K562 (cell line): ENCODE results near the gene TNNT3. TPM values are rescaled to one million over a fixed set of nuclear protein-coding genes. Genes with fewer than 3 reads are reported as not detected.

Experiments
- ATAC-seq: fragments of 200-7000 bp; cut with Tn5 transposase; 3 replicates; pipeline ENCODE4 v1.9.1; 2020; ENCODE audit warnings: moderate library complexity
- BruUV-seq: library from RNA; stranded (reverse); fragments of 400-500 nt; replicated peaks from 2 replicates; lab custom pipeline; 2021; lab: Mats Ljungman, UMichigan
- CTCF ChIA-PET: fragments of 300-600 bp; formaldehyde crosslinking; extraction: SDS; loops from one replicate; lab custom pipeline; 2021; ENCODE audit warnings: low intra/inter-chr PET ratio; lab: Yijun Ruan, JAX
- POLR2A ChIA-PET: fragments of 300-600, 350-650 bp; sonication (Branson Sonifier 250); formaldehyde crosslinking; extraction: SDS; loops from one replicate; lab custom pipeline; 2021; ENCODE audit warnings: antibody characterized with exemption, inconsistent platforms; lab: Yijun Ruan, JAX
- DNase-seq, 4 experiments: peaks; one replicate each; pipeline versions ENCODE4 v3.0.0 to v3.0.0-alpha.2; 2011 to 2018; ENCODE audit warnings: low spot score in 3 of 4, mixed read lengths in 3 of 4; ENCODE audit errors: extremely low read depth in 1 of 4
- FAIRE-seq: peaks from 2 replicates; lab custom pipeline; 2011; peaks lifted over from hg19 to GRCh38; lab: Jason Lieb, UNC
- H2AFZ ChIP-seq: 2 replicates; pipeline ENCODE4 v1.6.0; 2011; ENCODE audit warnings: low read depth, low read length, control low read depth, inconsistent platforms
- H3K27ac ChIP-seq: fragments of 200-600 bp; 3 replicates; pipeline ENCODE4 v1.8.0; 2011; ENCODE audit warnings: low read depth, mild to moderate bottlenecking, control low read depth, inconsistent platforms, low read length, moderate library complexity, mixed read lengths; ENCODE audit errors: extremely low read depth
- H3K27me3 ChIP-seq, 2 experiments: fragments of 300-600 bp in 1 of 2; 2 replicates in 1 of 2; 3 replicates in 1 of 2; pipeline versions ENCODE4 v1.6.0 to v1.8.0; 2011; ENCODE audit warnings: inconsistent platforms in 2 of 2, low read length in 2 of 2, mild to moderate bottlenecking in 1 of 2, mixed read lengths in 1 of 2, moderate library complexity in 1 of 2; ENCODE audit not compliant: control insufficient read depth in 2 of 2, insufficient read depth in 2 of 2
- H3K36me3 ChIP-seq: fragments of 300-600 bp; 3 replicates; pipeline ENCODE4 v1.8.0; 2011; ENCODE audit warnings: mild to moderate bottlenecking, low read length, inconsistent platforms; ENCODE audit not compliant: control insufficient read depth, insufficient read depth
- H3K4me1 ChIP-seq, 2 experiments: fragments of 200-600 bp in 1 of 2; replicated peaks in 1 of 2; 2 replicates in 1 of 2; 3 replicates in 1 of 2; pipeline versions ENCODE4 v1.5.1 to v1.8.0; 2011; ENCODE audit warnings: inconsistent platforms in 2 of 2, low read length in 2 of 2, mild to moderate bottlenecking in 1 of 2, mixed read lengths in 1 of 2, moderate library complexity in 1 of 2; ENCODE audit not compliant: control insufficient read depth in 2 of 2, insufficient read depth in 2 of 2
- H3K4me2 ChIP-seq: 2 replicates; pipeline ENCODE4 v1.6.1; 2011; ENCODE audit warnings: low read length, control low read depth, inconsistent platforms, mixed read lengths; ENCODE audit not compliant: insufficient read depth
- H3K4me3 ChIP-seq: fragments of 200-600 bp; sonication (generic), shearing (Covaris generic); 2 replicates; pipeline ENCODE4 v1.5.1; 2016; ENCODE audit warnings: control low read depth, inconsistent platforms
- H3K79me2 ChIP-seq: fragments of 200-600 bp; 3 replicates; pipeline ENCODE4 v1.8.0; 2011; ENCODE audit warnings: low read length, inconsistent platforms; ENCODE audit not compliant: control insufficient read depth, insufficient read depth
- H3K9ac ChIP-seq, 2 experiments: 2 replicates each; pipeline versions ENCODE4 v1.6.0 to v1.6.1; 2011; ENCODE audit warnings: low read depth in 2 of 2, low read length in 2 of 2, control low read depth in 1 of 2, inconsistent platforms in 1 of 2, mild to moderate bottlenecking in 1 of 2, mixed read lengths in 1 of 2; ENCODE audit not compliant: insufficient read depth in 1 of 2
- H3K9me1 ChIP-seq: one replicate; pipeline ENCODE4 v1.6.0; 2011; ENCODE audit warnings: inconsistent platforms, mild to moderate bottlenecking, low read length, moderate library complexity; ENCODE audit not compliant: control insufficient read depth, insufficient read depth
- H3K9me3 ChIP-seq: replicated peaks from 2 replicates; pipeline ENCODE4 v1.5.1; 2011; ENCODE audit warnings: low read depth, low read length, inconsistent platforms; ENCODE audit not compliant: control insufficient read depth, insufficient read depth
- H4K20me1 ChIP-seq: replicated peaks from 2 replicates; pipeline ENCODE4 v1.6.1; 2011; ENCODE audit warnings: low read length, inconsistent platforms, mixed read lengths; ENCODE audit not compliant: control insufficient read depth, insufficient read depth
- HMG20A ChIP-seq: fragments of 450-650 bp; formaldehyde crosslinking; conservative IDR thresholded peaks from 2 replicates; pipeline ENCODE4 v1.4.0; 2020; ENCODE audit warnings: mild to moderate bottlenecking, mixed read lengths
- L3MBTL2 ChIP-seq: fragments of 450-650 bp; IDR thresholded peaks from 2 replicates; pipeline ENCODE4 v1.6.1; 2016; ENCODE audit warnings: mild to moderate bottlenecking, moderate library complexity
- MCM7 ChIP-seq, 2 experiments: fragments of 450-650 bp; IDR thresholded peaks; 2 replicates each; pipeline ENCODE4 v1.6.1; 2016 to 2018
- RCOR1 ChIP-seq, 2 experiments: IDR thresholded peaks; 2 replicates each; pipeline ENCODE4 v1.6.1; 2012; ENCODE audit warnings: low read depth in 2 of 2, low read length in 2 of 2, borderline replicate concordance in 1 of 2, improper control_type of control experiment in 1 of 2
- RNF219 ChIP-seq: fragments of 250-450 bp; sonication (Bioruptor Pico); IDR thresholded peaks from 2 replicates; pipeline ENCODE4 v1.5.0; 2022; ENCODE audit warnings: mild to moderate bottlenecking
- TAF15 ChIP-seq: fragments of 200-400 bp; formaldehyde crosslinking; IDR thresholded peaks from 2 replicates; pipeline ENCODE4 v1.6.1; 2017; ENCODE audit warnings: mild to moderate bottlenecking, low read depth, low read length, moderate library complexity
- ZBTB43 ChIP-seq: sonication (generic); formaldehyde crosslinking; IDR thresholded peaks from 2 replicates; pipeline ENCODE4 v1.8.0; 2023; ENCODE audit warnings: mild to moderate bottlenecking, missing genetic modification reagents
- ZBTB8A ChIP-seq: fragments of 450-650 bp; IDR thresholded peaks from 2 replicates; pipeline ENCODE4 v1.6.1; 2018; ENCODE audit warnings: mild to moderate bottlenecking, moderate library complexity; ENCODE audit not compliant: partially characterized antibody
- ZC3H8 ChIP-seq: fragments of 450-650 bp; IDR thresholded peaks from 2 replicates; pipeline ENCODE4 v1.6.1; 2017
- ZNF780A ChIP-seq: fragments of 250-450 bp; sonication (Bioruptor Pico); IDR thresholded peaks from 2 replicates; pipeline ENCODE4 v1.5.0; 2021; ENCODE audit warnings: mild to moderate bottlenecking
- WGBS: fragments of 100-300 bp; shearing (Covaris generic); methylation state at CpG from one replicate; pipeline ENCODE4 v1.1.6; 2016; ENCODE audit warnings: low coverage, mixed read lengths; ENCODE audit not compliant: insufficient coverage; ENCODE audit errors: missing lambda C conversion rate; 5-methylcytosine and 5-hydroxymethylcytosine counted together
- in situ Hi-C: fragments of 300-500 bp; cut with MboI; formaldehyde crosslinking; loops from 4 replicates; pipeline ENCODE4 v1.15.0; 2018; ENCODE audit warnings: inconsistent platforms, mixed read lengths
- intact Hi-C: fragments of 100-400 bp; cut with micrococcal nuclease; formaldehyde crosslinking; loops from 2 replicates; pipeline ENCODE4 v1.14.2; 2022
- polyA plus RNA-seq, 8 experiments: library from polyadenylated mRNA; depleted of rRNA in 4 of 8; stranded (reverse) in 5 of 8; unstranded in 3 of 8; fragments of >200 nt; fragmentation: Nextera tagmentation in 2 of 8; fragmentation: Illumina TruSeq in 1 of 8; extraction: Ambion mirVana in 2 of 8; extraction: Trizol in 1 of 8; gene quantifications; 2 replicates each; pipeline versions ENCODE4 v1.2.1 to v1.2.3, GENCODE V29; 2011 to 2014; ENCODE audit warnings: inconsistent platforms in 1 of 8, missing spikeins in 1 of 8
- total RNA-seq, 7 experiments: library from RNA; depleted of rRNA in 6 of 7; stranded (reverse); fragments of >200 nt in 6 of 7; fragmentation: Illumina TruSeq in 2 of 7; extraction: Trizol in 2 of 7; gene quantifications; 2 replicates each; pipeline versions ENCODE4 v1.2.1 to v1.2.3, GENCODE V29; 2011 to 2021; ENCODE audit warnings: low replicate concordance in 1 of 7
- TF ChIP-seq, protein P1 (sequence below): fragments of 150-350 bp; IDR thresholded peaks from 2 replicates; pipeline ENCODE4 v1.6.1; 2014; ENCODE audit warnings: low read depth, mild to moderate bottlenecking, low read length, borderline replicate concordance
- TF ChIP-seq, protein P2 (sequence below): fragments of 450-650 bp; formaldehyde crosslinking; IDR thresholded peaks from 2 replicates; pipeline ENCODE4 v1.4.0; 2022; ENCODE audit warnings: missing genetic modification characterization
- TF ChIP-seq, protein P3 (sequence below): sonication (generic); formaldehyde crosslinking; IDR thresholded peaks from 2 replicates; pipeline ENCODE4 v1.8.1; 2023; ENCODE audit warnings: mild to moderate bottlenecking, missing genetic modification reagents

Gene TNNT3
- total and polyA plus RNA-seq, 9 of the 15 experiments (the other 6 are each of a cell fraction or from before 2014, with no cell fraction given), result 0.10 TPM; not detected in 8

- no peak for TF ChIP-seq RNF219 (CRISPR knock-in tag)
- no peak for TF ChIP-seq ZC3H8
- no peak for TF ChIP-seq ZBTB8A
These were observed 51.5 kb downstream of the TNNT3 start (continued) for GRCh38 chr11:1970956-1971355.

DNA sequence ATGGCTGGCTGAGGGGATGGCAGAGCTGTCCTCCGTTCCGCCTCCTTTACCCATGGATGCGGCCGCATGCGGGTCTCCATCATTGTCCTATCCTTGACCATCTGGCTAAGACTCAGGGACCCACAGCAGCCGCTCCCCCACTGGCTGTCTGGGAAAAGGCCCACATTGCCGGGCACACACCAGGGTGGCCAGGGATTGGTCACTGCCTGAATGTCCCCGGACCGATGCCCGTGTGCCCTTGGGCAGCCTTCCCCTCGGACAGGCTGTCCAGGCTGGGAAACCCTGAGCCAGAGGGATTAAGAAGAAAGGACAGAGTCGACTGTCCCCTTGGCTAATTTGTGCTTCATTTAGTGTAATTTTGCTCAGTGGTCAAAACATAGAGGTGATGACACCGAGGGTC is 55.7 kb downstream of the TNNT3 start:
- no peaks in the 10 kb centered on the region for H3K9me1 ChIP-seq
- WGBS, result no CpG with 5 or more reads among the region's 13 CpGs
- H3K9me3 ChIP-seq, result no peaks in the 10 kb centered on the region
- in situ Hi-C loops (no loop called here), intact Hi-C loops (no loop called here)
- ATAC-seq (no peak), FAIRE-seq (no peak), DNase-seq (no peak)
- H3K36me3 ChIP-seq, result no peaks in the 10 kb centered on the region
- no peaks in the 10 kb centered on the region for H3K79me2 ChIP-seq
- no peak overlapping the region for H2AFZ ChIP-seq
- no peaks in the 10 kb centered on the region for H4K20me1 ChIP-seq
- H3K4me2 ChIP-seq, result no peak overlapping the region
- ChIA-PET CTCF (no interaction called here), POLR2A (interaction anchor here (0.6 kb wide), 1 partner anchor 19 kb away, joined by 4 read pairs; no protein-coding TSS in a partner anchor)
- no peak overlapping the region for H3K9ac ChIP-seq
- no peaks in the 10 kb centered on the region for H3K4me1 ChIP-seq
- H3K27me3 ChIP-seq, result no peaks in the 10 kb centered on the region
- H3K27ac ChIP-seq, result no peak overlapping the region
- H3K4me3 ChIP-seq, result no peak overlapping the region
- no TSS peak for BruUV-seq
- TF ChIP-seq ZNF780A (CRISPR knock-in tag), result no peak
- TF ChIP-seq HMG20A (CRISPR knock-in tag), result no peak
- TF ChIP-seq, protein P1, sequence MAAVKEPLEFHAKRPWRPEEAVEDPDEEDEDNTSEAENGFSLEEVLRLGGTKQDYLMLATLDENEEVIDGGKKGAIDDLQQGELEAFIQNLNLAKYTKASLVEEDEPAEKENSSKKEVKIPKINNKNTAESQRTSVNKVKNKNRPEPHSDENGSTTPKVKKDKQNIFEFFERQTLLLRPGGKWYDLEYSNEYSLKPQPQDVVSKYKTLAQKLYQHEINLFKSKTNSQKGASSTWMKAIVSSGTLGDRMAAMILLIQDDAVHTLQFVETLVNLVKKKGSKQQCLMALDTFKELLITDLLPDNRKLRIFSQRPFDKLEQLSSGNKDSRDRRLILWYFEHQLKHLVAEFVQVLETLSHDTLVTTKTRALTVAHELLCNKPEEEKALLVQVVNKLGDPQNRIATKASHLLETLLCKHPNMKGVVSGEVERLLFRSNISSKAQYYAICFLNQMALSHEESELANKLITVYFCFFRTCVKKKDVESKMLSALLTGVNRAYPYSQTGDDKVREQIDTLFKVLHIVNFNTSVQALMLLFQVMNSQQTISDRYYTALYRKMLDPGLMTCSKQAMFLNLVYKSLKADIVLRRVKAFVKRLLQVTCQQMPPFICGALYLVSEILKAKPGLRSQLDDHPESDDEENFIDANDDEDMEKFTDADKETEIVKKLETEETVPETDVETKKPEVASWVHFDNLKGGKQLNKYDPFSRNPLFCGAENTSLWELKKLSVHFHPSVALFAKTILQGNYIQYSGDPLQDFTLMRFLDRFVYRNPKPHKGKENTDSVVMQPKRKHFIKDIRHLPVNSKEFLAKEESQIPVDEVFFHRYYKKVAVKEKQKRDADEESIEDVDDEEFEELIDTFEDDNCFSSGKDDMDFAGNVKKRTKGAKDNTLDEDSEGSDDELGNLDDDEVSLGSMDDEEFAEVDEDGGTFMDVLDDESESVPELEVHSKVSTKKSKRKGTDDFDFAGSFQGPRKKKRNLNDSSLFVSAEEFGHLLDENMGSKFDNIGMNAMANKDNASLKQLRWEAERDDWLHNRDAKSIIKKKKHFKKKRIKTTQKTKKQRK, result no peak
- TF ChIP-seq L3MBTL2, result no peak
- TF ChIP-seq, protein P2, sequence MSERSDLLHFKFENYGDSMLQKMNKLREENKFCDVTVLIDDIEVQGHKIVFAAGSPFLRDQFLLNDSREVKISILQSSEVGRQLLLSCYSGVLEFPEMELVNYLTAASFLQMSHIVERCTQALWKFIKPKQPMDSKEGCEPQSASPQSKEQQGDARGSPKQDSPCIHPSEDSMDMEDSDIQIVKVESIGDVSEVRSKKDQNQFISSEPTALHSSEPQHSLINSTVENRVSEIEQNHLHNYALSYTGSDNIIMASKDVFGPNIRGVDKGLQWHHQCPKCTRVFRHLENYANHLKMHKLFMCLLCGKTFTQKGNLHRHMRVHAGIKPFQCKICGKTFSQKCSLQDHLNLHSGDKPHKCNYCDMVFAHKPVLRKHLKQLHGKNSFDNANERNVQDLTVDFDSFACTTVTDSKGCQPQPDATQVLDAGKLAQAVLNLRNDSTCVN (CRISPR knock-in tag), result no peak
- no peak for TF ChIP-seq TAF15
- no peak for TF ChIP-seq RCOR1 (IDR thresholded peaks at IDR 0.05; ENCODE audit: borderline replicate concordance in 1 of 2, low read depth in 2 of 2, low read length in 2 of 2)
- TF ChIP-seq, protein P3, sequence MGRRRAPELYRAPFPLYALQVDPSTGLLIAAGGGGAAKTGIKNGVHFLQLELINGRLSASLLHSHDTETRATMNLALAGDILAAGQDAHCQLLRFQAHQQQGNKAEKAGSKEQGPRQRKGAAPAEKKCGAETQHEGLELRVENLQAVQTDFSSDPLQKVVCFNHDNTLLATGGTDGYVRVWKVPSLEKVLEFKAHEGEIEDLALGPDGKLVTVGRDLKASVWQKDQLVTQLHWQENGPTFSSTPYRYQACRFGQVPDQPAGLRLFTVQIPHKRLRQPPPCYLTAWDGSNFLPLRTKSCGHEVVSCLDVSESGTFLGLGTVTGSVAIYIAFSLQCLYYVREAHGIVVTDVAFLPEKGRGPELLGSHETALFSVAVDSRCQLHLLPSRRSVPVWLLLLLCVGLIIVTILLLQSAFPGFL (CRISPR knock-in tag), result no peak
- TF ChIP-seq ZBTB43, result no peak
- no peak for TF ChIP-seq MCM7 (IDR thresholded peaks at IDR 0.05)
